Breast epithelium (tissue), 4 donors: ENCODE results near the gene GAL3ST1. TPM values are rescaled to one million over a fixed set of nuclear protein-coding genes. Genes with fewer than 3 reads are reported as not detected.
"Not testable (repeated sequence)": the region's sequence is repeated elsewhere in the genome, so short reads cannot be mapped to it uniquely, and the experiment has no call there.

Experiments
- DNase-seq, 2 donors: peaks; one replicate each; pipeline ENCODE4 v3.0.0-alpha.2; 2019; ENCODE audit warnings: low spot score in 2 of 2
- H3K27ac ChIP-seq, 2 donors: fragments of 200-600 bp; sonication (generic) in 1 of 2; one replicate each; pipeline ENCODE4 v1.5.1; 2016 to 2019; ENCODE audit warnings: mild to moderate bottlenecking in 1 of 2
- H3K27me3 ChIP-seq, 2 donors: fragments of 200-600 bp; sonication (generic) in 1 of 2; one replicate each; pipeline versions ENCODE4 v1.5.1 to v1.6.0; 2017 to 2019; ENCODE audit warnings: control low read depth in 1 of 2, mild to moderate bottlenecking in 1 of 2
- H3K36me3 ChIP-seq: fragments of 200-600 bp; one replicate; pipeline ENCODE4 v1.5.1; 2019
- H3K4me1 ChIP-seq, 2 donors: fragments of 200-600 bp; sonication (generic); one replicate each; pipeline ENCODE4 v1.5.1; 2016 to 2019; ENCODE audit warnings: control low read depth in 1 of 2
- H3K4me3 ChIP-seq, 3 donors: fragments of 200-600 bp; sonication (generic); 1 replicate in 2 of 3; 2 replicates in 1 of 3; pipeline ENCODE4 v1.5.1; 2016 to 2019; ENCODE audit warnings: mild to moderate bottlenecking in 3 of 3, moderate library complexity in 2 of 3
- H3K9me3 ChIP-seq, 2 donors: fragments of 200-600 bp; sonication (generic) in 1 of 2; one replicate each; pipeline ENCODE4 v1.5.1; 2016 to 2019; ENCODE audit warnings: control low read depth in 1 of 2
- POLR2A ChIP-seq: fragments of 450-650 bp; IDR thresholded peaks from one replicate; pipeline ENCODE4 v1.6.1; 2016; ENCODE audit warnings: antibody characterized with exemption, mild to moderate bottlenecking, moderate library complexity
- POLR2AphosphoS5 ChIP-seq, 3 donors: sonication (generic); formaldehyde crosslinking; IDR thresholded peaks; one replicate each; pipeline ENCODE4 v1.6.1; 2017; ENCODE audit warnings: antibody characterized with exemption in 3 of 3
- intact Hi-C: fragments of 100-400 bp; cut with DNase I; formaldehyde crosslinking; loops from one replicate; pipeline ENCODE4 v1.15.1; 2023; ENCODE audit warnings: low total_unique reads
- total RNA-seq, 3 donors: library from RNA; depleted of rRNA; stranded (reverse); fragments of >200 nt; gene quantifications; one replicate each; pipeline ENCODE4 v1.1.0, GENCODE V29; 2016
- TF ChIP-seq, protein P1 (sequence below), 3 donors: fragments of 450-650 bp; IDR thresholded peaks; one replicate each; pipeline ENCODE4 v1.5.1; 2016 to 2017; ENCODE audit warnings: antibody characterized with exemption in 3 of 3, mild to moderate bottlenecking in 3 of 3, moderate library complexity in 3 of 3

GAL3ST1 gene
- total RNA-seq, 3 donors from 2014 or later, result 1.3 to 2.6 (median 1.3) TPM

DNA sequence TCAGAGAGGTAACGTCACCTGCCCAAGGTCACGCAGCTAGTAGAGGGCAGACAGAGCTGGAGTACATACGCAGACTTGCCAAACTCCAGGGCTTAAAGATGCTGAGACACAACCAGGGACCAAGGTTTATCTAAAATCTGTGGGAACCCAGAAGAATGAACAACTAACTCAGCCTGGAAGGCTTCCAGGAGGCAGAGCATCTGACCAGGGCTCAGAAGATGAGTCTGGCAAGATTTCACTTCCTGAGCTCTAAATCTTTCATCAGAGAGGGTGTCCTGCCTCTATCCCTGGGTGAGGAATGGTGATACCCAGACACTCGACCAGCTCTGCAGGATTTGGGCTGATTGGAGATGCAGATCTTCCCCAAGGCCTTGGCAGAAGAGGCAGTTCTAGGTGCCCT, 9.1 kb downstream of the GAL3ST1 start:
- Histone ChIP-seq H3K27ac (no peak overlapping the region), H3K27me3 (no peaks in the 10 kb centered on the region), H3K9me3 (no peaks in the 10 kb centered on the region), H3K36me3 (no peaks in the 10 kb centered on the region), H3K4me1 (no peaks in the 10 kb centered on the region), H3K4me3 (no peak overlapping the region)
- DNase-seq, result no peak
- TF ChIP-seq POLR2AphosphoS5 (IDR thresholded peaks at IDR 0.05) (no peak), POLR2A (no peak)
- TF ChIP-seq, protein P1, sequence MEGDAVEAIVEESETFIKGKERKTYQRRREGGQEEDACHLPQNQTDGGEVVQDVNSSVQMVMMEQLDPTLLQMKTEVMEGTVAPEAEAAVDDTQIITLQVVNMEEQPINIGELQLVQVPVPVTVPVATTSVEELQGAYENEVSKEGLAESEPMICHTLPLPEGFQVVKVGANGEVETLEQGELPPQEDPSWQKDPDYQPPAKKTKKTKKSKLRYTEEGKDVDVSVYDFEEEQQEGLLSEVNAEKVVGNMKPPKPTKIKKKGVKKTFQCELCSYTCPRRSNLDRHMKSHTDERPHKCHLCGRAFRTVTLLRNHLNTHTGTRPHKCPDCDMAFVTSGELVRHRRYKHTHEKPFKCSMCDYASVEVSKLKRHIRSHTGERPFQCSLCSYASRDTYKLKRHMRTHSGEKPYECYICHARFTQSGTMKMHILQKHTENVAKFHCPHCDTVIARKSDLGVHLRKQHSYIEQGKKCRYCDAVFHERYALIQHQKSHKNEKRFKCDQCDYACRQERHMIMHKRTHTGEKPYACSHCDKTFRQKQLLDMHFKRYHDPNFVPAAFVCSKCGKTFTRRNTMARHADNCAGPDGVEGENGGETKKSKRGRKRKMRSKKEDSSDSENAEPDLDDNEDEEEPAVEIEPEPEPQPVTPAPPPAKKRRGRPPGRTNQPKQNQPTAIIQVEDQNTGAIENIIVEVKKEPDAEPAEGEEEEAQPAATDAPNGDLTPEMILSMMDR (IDR thresholded peaks at IDR 0.05), result no peak
- intact Hi-C loops, result no loop called here

DNA sequence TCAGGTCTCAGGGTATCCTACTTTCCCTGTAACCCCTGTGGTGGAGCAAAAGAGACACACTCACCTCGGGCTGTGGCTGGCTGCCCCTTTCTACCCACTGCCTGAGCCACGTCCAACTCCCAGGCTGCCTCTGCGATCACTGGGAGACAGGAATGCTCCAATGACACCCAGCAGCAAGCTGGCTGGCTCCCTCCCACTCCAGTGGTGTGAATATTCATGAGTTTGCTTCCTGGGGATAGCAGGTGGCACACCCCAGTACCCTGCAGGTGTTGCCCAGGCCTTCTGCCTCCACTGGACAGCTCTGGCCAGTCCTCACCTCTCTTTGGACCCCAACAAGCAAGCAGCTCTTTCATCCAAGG, 9.7 kb downstream of the GAL3ST1 start:
- H3K4me1 ChIP-seq, result no peaks in the 10 kb centered on the region
- no peak overlapping the region for H3K27ac ChIP-seq
- no peak overlapping the region for H3K4me3 ChIP-seq
- TF ChIP-seq POLR2AphosphoS5 (IDR thresholded peaks at IDR 0.05) (no peak), POLR2A (no peak)
- TF ChIP-seq, protein P1 (IDR thresholded peaks at IDR 0.05), result no peak
- no peaks in the 10 kb centered on the region for H3K36me3 ChIP-seq
- no peak for DNase-seq
- intact Hi-C loops, result no loop called here
- no peaks in the 10 kb centered on the region for H3K9me3 ChIP-seq
- no peaks in the 10 kb centered on the region for H3K27me3 ChIP-seq

DNA sequence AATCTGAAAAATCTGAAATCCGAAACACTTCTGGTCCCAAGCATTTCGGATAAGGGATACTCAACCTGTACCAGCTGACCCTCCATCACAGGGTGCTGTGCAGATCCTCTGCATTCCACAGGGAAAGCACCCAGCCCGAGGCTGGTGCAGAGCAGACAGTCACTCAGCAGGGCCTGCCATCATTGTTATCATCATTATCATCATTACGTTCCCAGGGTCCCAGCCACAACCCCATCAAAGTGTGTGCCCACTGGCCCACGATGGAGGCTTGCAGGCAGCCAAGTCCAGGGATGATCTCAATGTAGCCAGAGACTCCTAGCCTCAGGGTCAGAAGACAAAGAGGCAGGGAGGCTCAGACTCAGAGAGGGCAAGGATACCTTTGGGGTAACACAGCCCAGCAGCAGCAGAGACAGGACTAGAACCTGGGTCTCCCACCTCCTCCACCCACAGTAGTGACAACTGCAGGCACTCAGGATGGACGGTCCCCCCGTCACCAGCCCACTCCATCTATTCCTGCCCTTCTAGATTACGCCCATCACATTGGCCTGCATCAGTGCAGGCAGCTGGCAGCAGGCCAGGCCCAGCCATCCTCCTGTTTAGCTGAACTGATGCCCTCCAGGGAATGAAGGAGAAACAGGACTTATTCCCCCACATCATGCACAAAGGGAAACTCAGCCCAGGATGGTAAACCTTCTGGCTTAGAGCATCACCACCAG, 10.3 kb downstream of the GAL3ST1 start:
- DNase-seq, result no peak
- Histone ChIP-seq H3K4me3 (no peak overlapping the region), H3K36me3 (no peaks in the 10 kb centered on the region), H3K27me3 (no peaks in the 10 kb centered on the region), H3K4me1 (no peaks in the 10 kb centered on the region), H3K27ac (no peak overlapping the region), H3K9me3 (no peaks in the 10 kb centered on the region)
- intact Hi-C loops, result no loop called here
- TF ChIP-seq POLR2AphosphoS5 (IDR thresholded peaks at IDR 0.05) (no peak), POLR2A (no peak)
- TF ChIP-seq, protein P1 (IDR thresholded peaks at IDR 0.05), result no peak

DNA sequence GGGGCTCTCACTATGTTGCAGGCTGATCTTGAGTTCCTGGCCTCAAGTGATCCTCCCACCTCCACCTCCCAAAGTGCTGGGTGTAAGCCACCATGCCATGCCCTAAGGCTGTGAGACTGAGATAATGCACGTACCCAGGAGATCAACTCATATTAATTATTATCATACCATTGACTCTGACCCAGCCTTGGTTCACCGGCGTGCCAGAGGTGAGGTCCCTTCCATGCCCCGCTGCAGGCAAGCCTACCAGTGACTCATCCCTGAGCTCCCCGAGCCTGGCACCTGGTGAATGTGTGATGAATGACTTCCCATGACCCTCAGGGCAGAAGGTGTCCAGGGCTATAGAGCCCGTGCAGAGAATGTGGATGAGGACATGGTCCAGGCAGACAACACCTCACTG, 12.1 kb downstream of the GAL3ST1 start:
- Histone ChIP-seq H3K27me3 (no peaks in the 10 kb centered on the region), H3K4me3 (no peak overlapping the region), H3K36me3 (no peaks in the 10 kb centered on the region), H3K4me1 (no peaks in the 10 kb centered on the region), H3K27ac (no peak overlapping the region), H3K9me3 (no peaks in the 10 kb centered on the region)
- DNase-seq, result no peak
- intact Hi-C loops, result no loop called here
- TF ChIP-seq POLR2A (no peak), POLR2AphosphoS5 (IDR thresholded peaks at IDR 0.05) (no peak)
- TF ChIP-seq, protein P1 (IDR thresholded peaks at IDR 0.05), result no peak

DNA sequence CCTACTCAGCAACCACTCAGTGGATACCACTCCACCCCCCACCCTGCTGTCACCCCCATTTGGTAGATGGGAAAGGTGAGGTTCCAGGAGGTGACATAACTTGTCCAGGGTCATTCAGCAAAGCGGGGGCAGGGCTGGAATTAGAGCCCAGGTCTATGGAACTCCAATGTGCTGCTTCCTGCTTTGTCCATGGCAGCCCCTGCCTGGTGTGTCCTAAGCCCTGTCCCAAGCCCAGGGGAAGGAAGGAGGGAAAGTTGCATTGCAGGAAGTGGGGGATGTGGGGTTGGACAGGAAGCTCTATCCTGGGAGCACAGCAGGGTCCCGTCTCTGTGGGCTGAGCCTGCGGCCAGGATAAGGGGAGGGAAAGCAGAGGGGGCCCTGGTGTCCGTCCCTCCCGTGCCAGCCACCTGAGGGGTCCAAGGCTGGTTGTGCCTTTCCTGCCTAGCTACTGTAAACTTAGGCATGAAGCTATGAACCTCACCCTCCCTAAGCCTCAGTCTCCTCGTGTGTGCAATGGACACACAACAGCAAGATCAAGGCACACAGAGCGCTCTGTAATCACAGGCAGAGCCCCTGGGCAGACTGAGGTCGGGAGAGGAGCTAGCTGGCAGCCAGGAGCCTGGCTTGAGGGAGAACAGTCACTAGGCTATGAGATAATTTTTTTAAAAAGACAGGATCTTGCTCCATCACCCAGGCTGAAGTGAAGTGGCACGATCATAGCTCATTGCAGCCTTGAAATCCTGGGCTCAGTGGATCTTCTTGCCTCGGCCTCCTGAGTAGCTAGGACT, 12.9 kb downstream of the GAL3ST1 start:
- Histone ChIP-seq H3K9me3 (no peaks in the 10 kb centered on the region), H3K27me3 (no peaks in the 10 kb centered on the region), H3K4me3 (no peak overlapping the region), H3K36me3 (no peaks in the 10 kb centered on the region), H3K4me1 (no peaks in the 10 kb centered on the region), H3K27ac (no peak overlapping the region)
- intact Hi-C loops, result no loop called here
- no peak for DNase-seq
- TF ChIP-seq POLR2A (no peak), POLR2AphosphoS5 (IDR thresholded peaks at IDR 0.05) (no peak)
- TF ChIP-seq, protein P1 (IDR thresholded peaks at IDR 0.05), result no peak

DNA sequence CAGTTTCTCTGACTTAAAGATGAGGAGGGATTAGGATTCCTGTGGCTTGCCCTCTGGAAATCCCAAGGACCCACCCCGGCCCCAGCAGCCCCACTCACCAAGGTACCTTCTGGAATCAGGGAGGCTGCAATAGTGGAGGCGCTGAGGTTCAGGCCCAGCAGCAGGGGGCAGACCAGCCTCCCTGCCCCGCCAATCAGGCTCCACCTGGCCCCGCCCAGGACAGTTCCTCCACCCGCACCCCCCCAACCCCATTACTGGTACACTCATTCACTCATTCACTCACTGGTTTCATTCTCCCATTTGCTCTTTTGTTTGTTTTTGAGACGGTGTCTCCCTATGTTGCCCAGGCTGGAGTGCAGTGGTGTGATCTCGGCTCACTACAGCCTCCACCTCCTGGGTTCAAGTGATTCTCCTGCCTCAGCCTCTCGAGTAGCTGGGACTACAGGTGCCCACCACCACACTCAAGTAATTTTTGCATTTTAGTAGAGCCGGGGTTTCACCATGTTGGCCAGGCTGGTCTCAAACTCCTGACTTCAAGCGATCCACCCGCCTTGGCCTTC, 13.7 kb downstream of the GAL3ST1 start:
- H3K4me1 ChIP-seq, DNase-seq, H3K4me3 ChIP-seq, H3K27ac ChIP-seq, H3K9me3 ChIP-seq, H3K27me3 ChIP-seq, intact Hi-C loops, H3K36me3 ChIP-seq: not testable (repeated sequence)
